ENCODE measurements around the gene NPAS3.

NPAS3 gene

GRCh38 chr14:33490555-33490954, 551.9 kb downstream of the NPAS3 start:
- H3K27ac Mint-ChIP-seq (ENCODE audit: low read depth), result no peak overlapping the region
- no peaks in the 10 kb centered on the region for H3K36me3 Mint-ChIP-seq (ENCODE audit: insufficient read depth)
- H3K27me3 Mint-ChIP-seq, result no peaks in the 10 kb centered on the region
- H3K4me1 Mint-ChIP-seq, result no peaks in the 10 kb centered on the region
- no peak for DNase-seq (ENCODE audit: low spot score in 2 of 2)
- no peak for ATAC-seq (replicated peaks; ENCODE audit: extremely low read depth, poor library complexity, severe bottlenecking)
- H3K4me3 Mint-ChIP-seq, result no peak overlapping the region
- H3K9me3 Mint-ChIP-seq, result peaks cover 14% of the 10 kb centered on the region

GRCh38 chr14:33491112-33491511, 552.4 kb downstream of the NPAS3 start:
- DNase-seq (ENCODE audit: low spot score in 2 of 2) (no peak), ATAC-seq (replicated peaks; ENCODE audit: extremely low read depth, poor library complexity, severe bottlenecking) (no peak)
- H3K4me1 Mint-ChIP-seq, result no peaks in the 10 kb centered on the region
- H3K27me3 Mint-ChIP-seq, result no peaks in the 10 kb centered on the region
- H3K36me3 Mint-ChIP-seq (ENCODE audit: insufficient read depth), result no peaks in the 10 kb centered on the region
- H3K9me3 Mint-ChIP-seq, result peaks cover 12% of the 10 kb centered on the region
- H3K4me3 Mint-ChIP-seq, result no peak overlapping the region
- H3K27ac Mint-ChIP-seq (ENCODE audit: low read depth), result no peak overlapping the region

GRCh38 chr14:33492491-33492890, 553.8 kb downstream of the NPAS3 start:
- no peak for DNase-seq (ENCODE audit: low spot score in 2 of 2)
- H3K4me1 Mint-ChIP-seq, result no peaks in the 10 kb centered on the region
- H3K9me3 Mint-ChIP-seq, result peaks cover 17% of the 10 kb centered on the region
- no peaks in the 10 kb centered on the region for H3K27me3 Mint-ChIP-seq
- no peak overlapping the region for H3K27ac Mint-ChIP-seq (ENCODE audit: low read depth)
- H3K36me3 Mint-ChIP-seq (ENCODE audit: insufficient read depth), result no peaks in the 10 kb centered on the region
- no peak overlapping the region for H3K4me3 Mint-ChIP-seq
- no peak for ATAC-seq (replicated peaks; ENCODE audit: extremely low read depth, poor library complexity, severe bottlenecking)

- Mint-ChIP-seq H3K4me1 (no peaks in the 10 kb centered on the region), H3K36me3 (ENCODE audit: insufficient read depth) (no peaks in the 10 kb centered on the region), H3K27me3 (no peaks in the 10 kb centered on the region), H3K27ac (ENCODE audit: low read depth) (no peak overlapping the region), H3K9me3 (peaks cover 17% of the 10 kb centered on the region), H3K4me3 (no peak overlapping the region)
- DNase-seq (ENCODE audit: low spot score in 2 of 2) (no peak), ATAC-seq (replicated peaks; ENCODE audit: extremely low read depth, poor library complexity, severe bottlenecking) (no peak)
These were observed 554.6 kb downstream of the NPAS3 start for GRCh38 chr14:33493266-33493665.

- DNase-seq (ENCODE audit: low spot score in 2 of 2) (no peak), ATAC-seq (replicated peaks; ENCODE audit: extremely low read depth, poor library complexity, severe bottlenecking) (no peak)
- Mint-ChIP-seq H3K9me3 (peaks cover 17% of the 10 kb centered on the region), H3K4me1 (no peaks in the 10 kb centered on the region), H3K4me3 (no peak overlapping the region), H3K27me3 (no peaks in the 10 kb centered on the region), H3K36me3 (ENCODE audit: insufficient read depth) (no peaks in the 10 kb centered on the region), H3K27ac (ENCODE audit: low read depth) (no peak overlapping the region)
These were observed 555.3 kb downstream of the NPAS3 start for GRCh38 chr14:33493990-33494389.

- Mint-ChIP-seq H3K36me3 (ENCODE audit: insufficient read depth) (no peaks in the 10 kb centered on the region), H3K4me1 (no peaks in the 10 kb centered on the region), H3K9me3 (peaks cover 31% of the 10 kb centered on the region)
These were observed 561.0 kb downstream of the NPAS3 start for GRCh38 chr14:33499687-33500086.

GRCh38 chr14:33504246-33505099, 565.8 kb downstream of the NPAS3 start:
- ATAC-seq (replicated peaks; ENCODE audit: extremely low read depth, poor library complexity, severe bottlenecking), result no peak
- H3K4me3 Mint-ChIP-seq, result no peak overlapping the region
- no peaks in the 10 kb centered on the region for H3K4me1 Mint-ChIP-seq
- no peaks in the 10 kb centered on the region for H3K27me3 Mint-ChIP-seq
- no peaks in the 10 kb centered on the region for H3K36me3 Mint-ChIP-seq (ENCODE audit: insufficient read depth)
- no peak overlapping the region for H3K27ac Mint-ChIP-seq (ENCODE audit: low read depth)
- DNase-seq (ENCODE audit: low spot score in 2 of 2), result no peak
- H3K9me3 Mint-ChIP-seq, result peaks cover 37% of the 10 kb centered on the region

More at GRCh38 chr14:33499687-33500086, 561.0 kb downstream of the NPAS3 start:
- Mint-ChIP-seq H3K4me3 (no peak overlapping the region), H3K27me3 (no peaks in the 10 kb centered on the region), H3K27ac (ENCODE audit: low read depth) (no peak overlapping the region)
- no peak for DNase-seq (ENCODE audit: low spot score in 2 of 2)
- ATAC-seq (replicated peaks; ENCODE audit: extremely low read depth, poor library complexity, severe bottlenecking), result no peak

GRCh38 chr14:33505266-33505962, 566.7 kb downstream of the NPAS3 start:
- Mint-ChIP-seq H3K36me3 (ENCODE audit: insufficient read depth) (no peaks in the 10 kb centered on the region), H3K9me3 (peaks cover 33% of the 10 kb centered on the region), H3K27ac (ENCODE audit: low read depth) (no peak overlapping the region), H3K4me1 (no peaks in the 10 kb centered on the region), H3K4me3 (no peak overlapping the region), H3K27me3 (no peaks in the 10 kb centered on the region)
- ATAC-seq (replicated peaks; ENCODE audit: extremely low read depth, poor library complexity, severe bottlenecking) (no peak), DNase-seq (ENCODE audit: low spot score in 2 of 2) (no peak)

GRCh38 chr14:33505963-33506329, 567.3 kb downstream of the NPAS3 start:
- no peak for DNase-seq (ENCODE audit: low spot score in 2 of 2)
- no peak for ATAC-seq (replicated peaks; ENCODE audit: extremely low read depth, poor library complexity, severe bottlenecking)
- H3K27ac Mint-ChIP-seq (ENCODE audit: low read depth), result no peak overlapping the region
- H3K4me3 Mint-ChIP-seq, result no peak overlapping the region
- no peaks in the 10 kb centered on the region for H3K27me3 Mint-ChIP-seq
- H3K36me3 Mint-ChIP-seq (ENCODE audit: insufficient read depth), result no peaks in the 10 kb centered on the region
- H3K9me3 Mint-ChIP-seq, result peaks cover 33% of the 10 kb centered on the region
- H3K4me1 Mint-ChIP-seq, result no peaks in the 10 kb centered on the region

GRCh38 chr14:33508126-33509062, 569.7 kb downstream of the NPAS3 start:
- Mint-ChIP-seq H3K4me3 (no peak overlapping the region), H3K36me3 (ENCODE audit: insufficient read depth) (no peaks in the 10 kb centered on the region), H3K27ac (ENCODE audit: low read depth) (no peak overlapping the region), H3K4me1 (no peaks in the 10 kb centered on the region), H3K9me3 (peaks cover 25% of the 10 kb centered on the region), H3K27me3 (no peaks in the 10 kb centered on the region)
- DNase-seq (ENCODE audit: low spot score in 2 of 2) (no peak), ATAC-seq (replicated peaks; ENCODE audit: extremely low read depth, poor library complexity, severe bottlenecking) (no peak)

- ATAC-seq (replicated peaks; ENCODE audit: extremely low read depth, poor library complexity, severe bottlenecking), result no peak
- Mint-ChIP-seq H3K27ac (ENCODE audit: low read depth) (no peak overlapping the region), H3K36me3 (ENCODE audit: insufficient read depth) (no peaks in the 10 kb centered on the region), H3K9me3 (peaks cover 24% of the 10 kb centered on the region), H3K4me3 (no peak overlapping the region), H3K27me3 (no peaks in the 10 kb centered on the region), H3K4me1 (no peaks in the 10 kb centered on the region)
- no peak for DNase-seq (ENCODE audit: low spot score in 2 of 2)
These were observed 570.8 kb downstream of the NPAS3 start for GRCh38 chr14:33509454-33509853.

- Mint-ChIP-seq H3K4me3 (no peak overlapping the region), H3K4me1 (no peaks in the 10 kb centered on the region), H3K9me3 (peaks cover 19% of the 10 kb centered on the region), H3K27ac (ENCODE audit: low read depth) (no peak overlapping the region), H3K36me3 (ENCODE audit: insufficient read depth) (no peaks in the 10 kb centered on the region), H3K27me3 (no peaks in the 10 kb centered on the region)
- ATAC-seq (replicated peaks; ENCODE audit: extremely low read depth, poor library complexity, severe bottlenecking) (no peak), DNase-seq (ENCODE audit: low spot score in 2 of 2) (no peak)
These were observed 571.4 kb downstream of the NPAS3 start for GRCh38 chr14:33510063-33510481.

Data from central memory CD8-positive, alpha-beta T cell (primary cell).